DOHH2 (cell line): Measurements from ENCODE around the gene ZNF385C.

Experiments
- H3F3A ChIP-seq: fragments of 200-600 bp; sonication (generic), shearing (Covaris generic); 2 replicates; pipeline ENCODE4 v1.6.0; 2016; ENCODE audit warnings: antibody characterized with exemption, mild to moderate bottlenecking; ENCODE audit not compliant: control insufficient read depth, insufficient read depth
- H3K27ac ChIP-seq: fragments of 200-600 bp; sonication (generic); 2 replicates; pipeline ENCODE4 v1.5.1; 2014; ENCODE audit warnings: low read depth, mild to moderate bottlenecking, low read length, moderate library complexity
- H3K27me3 ChIP-seq: fragments of 200-600 bp; sonication (generic); 2 replicates; pipeline ENCODE4 v1.6.1; 2014; ENCODE audit warnings: mild to moderate bottlenecking, low read length, mixed read lengths; ENCODE audit not compliant: control insufficient read depth
- H3K36me3 ChIP-seq: fragments of 200-600 bp; sonication (generic); 2 replicates; pipeline ENCODE4 v1.6.1; 2014; ENCODE audit warnings: mild to moderate bottlenecking, low read length, moderate library complexity, mixed read lengths; ENCODE audit not compliant: control insufficient read depth
- H3K4me1 ChIP-seq: fragments of 200-600 bp; sonication (generic); 2 replicates; pipeline ENCODE4 v1.6.1; 2014; ENCODE audit warnings: mild to moderate bottlenecking, low read length, mixed read lengths; ENCODE audit not compliant: control insufficient read depth
- H3K4me2 ChIP-seq: fragments of 200-600 bp; sonication (generic); 2 replicates; pipeline ENCODE4 v1.6.0; 2014; ENCODE audit warnings: mild to moderate bottlenecking, low read length, moderate library complexity
- H3K4me3 ChIP-seq: fragments of 200-600 bp; sonication (generic); 2 replicates; pipeline ENCODE4 v1.5.1; 2014; ENCODE audit warnings: mild to moderate bottlenecking, low read length, mixed read lengths
- H3K79me2 ChIP-seq: fragments of 200-600 bp; sonication (generic); 2 replicates; pipeline ENCODE4 v1.6.1; 2014; ENCODE audit warnings: mild to moderate bottlenecking, low read length, mixed read lengths; ENCODE audit not compliant: control insufficient read depth
- H3K9me2 ChIP-seq: fragments of 200-600 bp; sonication (generic); replicated peaks from 2 replicates; pipeline ENCODE4 v1.6.1; 2014; ENCODE audit warnings: mild to moderate bottlenecking, low read length, mixed read lengths; ENCODE audit not compliant: control insufficient read depth
- H3K9me3 ChIP-seq: fragments of 200-600 bp; sonication (generic); 2 replicates; pipeline ENCODE4 v1.6.1; 2014; ENCODE audit warnings: antibody characterized with exemption, low read length, mixed read lengths; ENCODE audit not compliant: control insufficient read depth, insufficient read depth
- H4K20me1 ChIP-seq: fragments of 200-600 bp; sonication (generic); 2 replicates; pipeline ENCODE4 v1.6.0; 2014; ENCODE audit warnings: low read depth, mild to moderate bottlenecking, antibody characterized with exemption, low read length, moderate library complexity; ENCODE audit not compliant: control insufficient read depth, insufficient read depth
- CTCF ChIP-seq: fragments of 200-600 bp; sonication (generic); IDR thresholded peaks from one replicate; pipeline ENCODE4 v1.5.1; 2014; ENCODE audit warnings: antibody characterized with exemption, mild to moderate bottlenecking, low read depth, low read length; ENCODE audit not compliant: poor library complexity, severe bottlenecking
- EZH2phosphoT487 ChIP-seq: fragments of 200-600 bp; sonication (generic); IDR thresholded peaks from 2 replicates; pipeline ENCODE4 v1.6.1; 2017; ENCODE audit warnings: borderline replicate concordance, mild to moderate bottlenecking, antibody characterized with exemption, low read length, moderate library complexity, mixed read lengths

The ZNF385C gene

GRCh38 chr17:42133461-42134041 lies 35.3 kb upstream of the ZNF385C start:
- Histone ChIP-seq H3K9me3 (no peaks in the 10 kb centered on the region), H3K9me2 (no peaks in the 10 kb centered on the region), H3F3A (peaks cover 24% of the 10 kb centered on the region), H3K79me2 (peaks cover 73% of the 10 kb centered on the region), H3K27ac (peak overlapping the region; percentile 82), H3K36me3 (peaks cover 67% of the 10 kb centered on the region), H3K27me3 (no peaks in the 10 kb centered on the region), H3K4me1 (peaks cover 70% of the 10 kb centered on the region), H3K4me2 (peak overlapping the region; percentile 87), H3K4me3 (peak overlapping the region; percentile 50), H4K20me1 (peaks cover 28% of the 10 kb centered on the region)
- TF ChIP-seq EZH2phosphoT487 (no peak), CTCF (no peak)

GRCh38 chr17:42132941-42133340 lies 34.7 kb upstream of the ZNF385C start:
- H3K79me2 ChIP-seq: peaks cover 67% of the 10 kb centered on the region
- H3K27ac ChIP-seq: peak overlapping the region; percentile 82
- H3K4me2 ChIP-seq: peak overlapping the region; percentile 87
- peak overlapping the region; percentile 50 for H3K4me3 ChIP-seq
- H3K4me1 ChIP-seq: peaks cover 67% of the 10 kb centered on the region
- H3K9me3 ChIP-seq: no peaks in the 10 kb centered on the region
- TF ChIP-seq EZH2phosphoT487 (no peak), CTCF (no peak)
- H3K36me3 ChIP-seq: peaks cover 71% of the 10 kb centered on the region
- H4K20me1 ChIP-seq: peaks cover 28% of the 10 kb centered on the region
- no peaks in the 10 kb centered on the region for H3K9me2 ChIP-seq
- H3K27me3 ChIP-seq: no peaks in the 10 kb centered on the region
- H3F3A ChIP-seq: peaks cover 24% of the 10 kb centered on the region

- H3F3A ChIP-seq: peaks cover 24% of the 10 kb centered on the region
- peak overlapping the region; percentile 50 for H3K4me3 ChIP-seq
- H3K9me3 ChIP-seq: no peaks in the 10 kb centered on the region
- TF ChIP-seq CTCF (no peak), EZH2phosphoT487 (no peak)
- peaks cover 77% of the 10 kb centered on the region for H3K36me3 ChIP-seq
- peaks cover 58% of the 10 kb centered on the region for H3K79me2 ChIP-seq
- peaks cover 28% of the 10 kb centered on the region for H4K20me1 ChIP-seq
- no peaks in the 10 kb centered on the region for H3K27me3 ChIP-seq
- peak overlapping the region; percentile 82 for H3K27ac ChIP-seq
- H3K4me1 ChIP-seq: peaks cover 58% of the 10 kb centered on the region
- peak overlapping the region; percentile 87 for H3K4me2 ChIP-seq
- H3K9me2 ChIP-seq: no peaks in the 10 kb centered on the region
Observed at GRCh38 chr17:42131981-42132432, 33.7 kb upstream of the ZNF385C start.
